ENCODE measurements around the gene APOM. TPM values are rescaled to one million over a fixed set of nuclear protein-coding genes. Genes with fewer than 3 reads are reported as not detected.

Gene APOM
- total RNA-seq, 1 donor from 2014 or later, result 0.85 TPM

DNA sequence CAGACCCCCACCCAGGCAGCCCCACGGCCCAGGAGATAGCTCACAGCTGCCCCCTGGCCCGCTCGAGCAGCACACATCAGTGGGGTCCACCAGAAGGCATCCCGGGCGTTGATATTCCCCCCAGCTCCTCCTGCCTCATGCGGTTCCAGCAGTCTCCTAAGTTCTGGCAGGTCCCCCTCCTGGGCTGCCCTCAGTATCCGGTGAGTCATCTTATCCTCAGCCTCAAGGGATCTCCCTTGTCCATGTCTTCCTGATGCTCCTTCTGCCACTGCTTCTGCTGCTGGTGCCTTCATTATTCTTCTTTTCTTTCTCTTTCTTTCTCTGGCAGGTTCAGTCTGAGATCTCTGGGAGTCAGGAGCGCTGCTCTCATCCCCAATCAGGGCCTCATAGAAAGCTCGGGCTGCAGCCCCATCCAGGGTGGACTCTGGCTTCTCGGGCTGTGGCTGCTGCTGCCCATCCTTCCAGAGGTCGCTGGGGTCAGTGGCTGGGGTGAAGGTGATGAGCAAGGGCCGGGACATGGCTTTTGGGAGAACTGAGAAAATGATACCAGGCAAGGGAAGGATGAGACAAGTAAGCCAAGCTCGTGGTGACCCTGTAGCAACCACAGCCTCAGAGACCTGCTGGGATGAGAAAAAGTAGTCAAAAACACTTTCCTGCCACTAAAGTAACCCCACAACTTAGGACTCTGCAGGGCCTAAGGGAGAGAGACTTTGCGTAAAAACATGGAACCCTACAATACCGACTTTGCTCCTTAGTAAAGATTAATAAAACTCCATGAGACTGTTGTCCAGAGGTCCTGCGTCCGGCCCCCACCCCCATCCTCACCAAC lies 8.5 kb downstream of the APOM start:
- H3K36me3 Mint-ChIP-seq (ENCODE audit: low read depth), result peaks cover 16% of the 10 kb centered on the region
- H3K27ac Mint-ChIP-seq (ENCODE audit: unreplicated experiment), result peak overlapping the region; percentile 98
- H3K27me3 Mint-ChIP-seq (ENCODE audit: low read depth), result no peaks in the 10 kb centered on the region
- H3K4me3 Mint-ChIP-seq (ENCODE audit: unreplicated experiment), result peak overlapping the region; percentile 87
- DNase-seq (ENCODE audit: low spot score), result no peak
- TF ChIP-seq, protein P1, sequence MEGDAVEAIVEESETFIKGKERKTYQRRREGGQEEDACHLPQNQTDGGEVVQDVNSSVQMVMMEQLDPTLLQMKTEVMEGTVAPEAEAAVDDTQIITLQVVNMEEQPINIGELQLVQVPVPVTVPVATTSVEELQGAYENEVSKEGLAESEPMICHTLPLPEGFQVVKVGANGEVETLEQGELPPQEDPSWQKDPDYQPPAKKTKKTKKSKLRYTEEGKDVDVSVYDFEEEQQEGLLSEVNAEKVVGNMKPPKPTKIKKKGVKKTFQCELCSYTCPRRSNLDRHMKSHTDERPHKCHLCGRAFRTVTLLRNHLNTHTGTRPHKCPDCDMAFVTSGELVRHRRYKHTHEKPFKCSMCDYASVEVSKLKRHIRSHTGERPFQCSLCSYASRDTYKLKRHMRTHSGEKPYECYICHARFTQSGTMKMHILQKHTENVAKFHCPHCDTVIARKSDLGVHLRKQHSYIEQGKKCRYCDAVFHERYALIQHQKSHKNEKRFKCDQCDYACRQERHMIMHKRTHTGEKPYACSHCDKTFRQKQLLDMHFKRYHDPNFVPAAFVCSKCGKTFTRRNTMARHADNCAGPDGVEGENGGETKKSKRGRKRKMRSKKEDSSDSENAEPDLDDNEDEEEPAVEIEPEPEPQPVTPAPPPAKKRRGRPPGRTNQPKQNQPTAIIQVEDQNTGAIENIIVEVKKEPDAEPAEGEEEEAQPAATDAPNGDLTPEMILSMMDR (IDR thresholded peaks at IDR 0.05), result no peak
- H3K4me1 Mint-ChIP-seq (ENCODE audit: low read depth), result peaks cover 60% of the 10 kb centered on the region
- no peaks in the 10 kb centered on the region for H3K9me3 Mint-ChIP-seq (ENCODE audit: low read depth)

DNA sequence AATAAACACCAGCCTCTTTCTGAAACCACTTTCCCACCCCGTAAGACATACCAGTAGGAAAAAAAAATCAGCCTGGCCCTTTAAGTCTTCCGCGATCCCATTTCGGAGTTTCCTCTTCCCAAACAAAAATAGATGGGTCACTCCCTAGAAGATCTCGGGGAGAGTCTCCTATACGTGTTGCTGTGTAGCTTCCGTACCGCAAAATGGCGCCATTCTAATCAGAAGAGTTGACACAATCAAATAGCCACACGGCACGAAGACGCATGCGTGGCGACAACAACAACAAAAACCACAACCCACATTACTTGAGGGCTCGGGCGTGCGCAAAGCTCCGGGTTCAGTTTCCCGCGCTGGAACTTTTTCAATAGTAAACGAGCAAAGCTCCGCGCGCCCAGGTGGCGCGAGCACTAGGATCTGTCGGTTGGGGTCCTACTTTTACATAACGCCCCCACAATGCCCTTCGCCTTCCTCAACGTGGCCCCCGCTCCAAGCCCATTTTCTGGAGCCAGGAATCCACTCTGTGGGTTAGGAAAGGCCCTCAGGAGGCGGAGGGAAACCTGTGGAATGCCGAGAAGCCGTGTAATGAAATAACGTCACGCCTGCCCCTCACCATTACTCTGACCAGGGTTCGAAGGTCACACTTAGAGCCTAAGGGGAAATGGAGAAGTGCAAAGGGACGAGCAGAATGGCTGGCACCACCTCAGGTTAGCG lies 9.3 kb downstream of the APOM start, which contains the start of gene GPANK1:
TSS of gene GPANK1 (minus strand) at position 208 of the 711 bp plus-strand sequence. CDS start 519 bp downstream, outside the sequence.
- TF ChIP-seq, protein P1 (IDR thresholded peaks at IDR 0.05), result no peak
- H3K27ac Mint-ChIP-seq (ENCODE audit: unreplicated experiment), result peak within 1 kb of the TSS; percentile 98
- no peaks in the 10 kb centered on the region for H3K27me3 Mint-ChIP-seq (ENCODE audit: low read depth)
- H3K4me3 Mint-ChIP-seq (ENCODE audit: unreplicated experiment), result peak within 1 kb of the TSS; percentile 87
- H3K9me3 Mint-ChIP-seq (ENCODE audit: low read depth), result no peaks in the 10 kb centered on the region
- peaks cover 20% of the 10 kb centered on the region for H3K36me3 Mint-ChIP-seq (ENCODE audit: low read depth)
- H3K4me1 Mint-ChIP-seq (ENCODE audit: low read depth), result peaks cover 53% of the 10 kb centered on the region
- no peak for DNase-seq (ENCODE audit: low spot score)

GRCh38 chr6:31665501-31666336 lies 10.0 kb downstream of the APOM start, which contains the start of gene CSNK2B:
TSS of gene CSNK2B (plus strand) at chr6:31666080. CDS start at chr6:31666832, 752 bp downstream.
- Mint-ChIP-seq H3K27ac (ENCODE audit: unreplicated experiment) (peak within 1 kb of the TSS; percentile 98), H3K4me3 (ENCODE audit: unreplicated experiment) (peak within 1 kb of the TSS; percentile 87), H3K27me3 (ENCODE audit: low read depth) (no peaks in the 10 kb centered on the region), H3K4me1 (ENCODE audit: low read depth) (peaks cover 49% of the 10 kb centered on the region), H3K36me3 (ENCODE audit: low read depth) (peaks cover 24% of the 10 kb centered on the region), H3K9me3 (ENCODE audit: low read depth) (no peaks in the 10 kb centered on the region)
- DNase-seq (ENCODE audit: low spot score), result peak; percentile 99
- TF ChIP-seq, protein P1 (IDR thresholded peaks at IDR 0.05), result peak; percentile 32

GRCh38 chr6:31666337-31666965 lies 10.8 kb downstream of the APOM start:
- Mint-ChIP-seq H3K4me3 (ENCODE audit: unreplicated experiment) (peak overlapping the region; percentile 87), H3K27ac (ENCODE audit: unreplicated experiment) (peak overlapping the region; percentile 98), H3K9me3 (ENCODE audit: low read depth) (no peaks in the 10 kb centered on the region), H3K4me1 (ENCODE audit: low read depth) (peaks cover 41% of the 10 kb centered on the region), H3K27me3 (ENCODE audit: low read depth) (no peaks in the 10 kb centered on the region), H3K36me3 (ENCODE audit: low read depth) (peaks cover 30% of the 10 kb centered on the region)
- DNase-seq (ENCODE audit: low spot score), result no peak
- TF ChIP-seq, protein P1 (IDR thresholded peaks at IDR 0.05), result no peak

Measured in chondrocyte (in vitro differentiated cells).